HG03565 (cell line): Measurements from ENCODE around the gene CDC14B.
"Not testable (repeated sequence)": the region's sequence is repeated elsewhere in the genome, so short reads cannot be mapped to it uniquely, and the experiment has no call there.

Experiments
- ATAC-seq: cut with Tn5 transposase; IDR thresholded peaks from one replicate; pipeline ENCODE4 v1.9.1; 2021; ENCODE audit warnings: mild to moderate bottlenecking, moderate library complexity; ENCODE audit not compliant: unreplicated experiment

CDC14B gene

DNA sequence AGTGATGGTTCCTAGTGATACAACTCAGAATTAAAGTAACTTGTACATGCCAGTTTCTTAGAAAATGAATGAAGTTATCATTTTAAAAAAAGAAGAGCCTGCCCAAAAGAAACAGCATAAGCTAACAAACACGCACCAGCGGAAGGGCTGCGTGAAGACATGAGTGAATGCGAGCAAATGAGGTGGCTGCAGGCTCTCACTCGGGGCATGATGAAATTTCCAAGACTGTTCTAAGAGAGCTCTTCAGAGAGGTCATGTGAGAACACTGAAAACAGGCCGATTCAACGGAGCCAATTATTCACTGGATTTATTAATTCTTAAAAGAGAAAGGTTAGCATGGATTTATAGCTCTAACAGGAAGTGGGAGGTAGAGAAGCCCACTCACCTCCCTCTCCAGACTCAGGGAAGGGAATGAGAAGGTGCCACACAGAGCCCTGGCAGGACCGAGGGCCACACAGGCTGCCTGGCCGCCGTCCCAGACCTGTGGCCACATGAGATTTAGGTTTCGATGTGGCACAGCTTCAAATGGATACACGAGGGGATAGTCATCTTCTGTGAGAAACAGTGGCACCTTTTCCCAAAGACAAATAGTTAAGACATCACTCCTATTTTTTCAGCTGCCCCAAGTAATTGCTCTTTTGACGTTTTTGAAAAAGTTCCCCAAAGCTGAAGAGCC, 114.2 kb downstream of the CDC14B start:
- no peak for ATAC-seq

DNA sequence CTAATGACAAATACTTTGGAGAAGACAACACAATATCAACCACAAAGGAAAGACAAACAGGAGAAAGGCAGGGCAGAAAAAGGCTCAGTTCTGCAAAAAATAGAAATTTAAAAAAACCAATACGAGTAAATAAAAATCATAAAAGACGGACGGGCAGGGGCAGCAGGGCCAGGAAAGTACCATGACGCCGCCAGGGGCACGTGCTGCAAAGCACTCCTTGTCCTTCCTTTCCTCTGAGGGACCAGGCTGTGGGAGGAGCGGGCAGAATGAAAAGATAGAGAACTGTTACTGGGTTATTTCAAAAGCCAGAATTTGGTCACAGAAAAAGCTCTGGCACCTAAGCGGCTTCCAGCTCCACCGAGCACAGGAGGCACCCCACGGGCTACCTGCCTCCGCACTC, 115.7 kb downstream of the CDC14B start:
- ATAC-seq: no peak

DNA sequence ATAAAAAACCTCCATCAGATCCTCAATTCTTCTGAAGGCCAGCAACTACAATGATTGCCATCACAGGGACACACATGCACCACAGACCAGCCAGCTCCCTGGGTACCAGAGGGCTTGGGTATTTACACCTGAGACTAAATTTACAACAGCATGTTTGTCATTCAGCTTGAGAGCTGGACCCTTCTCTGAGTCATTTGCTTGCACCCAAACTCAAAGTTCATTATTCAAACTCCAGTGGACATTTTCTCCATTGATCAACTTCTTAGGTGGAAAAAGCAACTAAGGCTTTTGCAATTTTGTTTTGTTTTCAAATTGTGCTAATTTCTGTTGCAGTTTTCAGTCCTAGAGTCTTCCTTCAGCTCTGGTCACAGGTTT, 116.3 kb downstream of the CDC14B start:
- not testable (repeated sequence) for ATAC-seq

DNA sequence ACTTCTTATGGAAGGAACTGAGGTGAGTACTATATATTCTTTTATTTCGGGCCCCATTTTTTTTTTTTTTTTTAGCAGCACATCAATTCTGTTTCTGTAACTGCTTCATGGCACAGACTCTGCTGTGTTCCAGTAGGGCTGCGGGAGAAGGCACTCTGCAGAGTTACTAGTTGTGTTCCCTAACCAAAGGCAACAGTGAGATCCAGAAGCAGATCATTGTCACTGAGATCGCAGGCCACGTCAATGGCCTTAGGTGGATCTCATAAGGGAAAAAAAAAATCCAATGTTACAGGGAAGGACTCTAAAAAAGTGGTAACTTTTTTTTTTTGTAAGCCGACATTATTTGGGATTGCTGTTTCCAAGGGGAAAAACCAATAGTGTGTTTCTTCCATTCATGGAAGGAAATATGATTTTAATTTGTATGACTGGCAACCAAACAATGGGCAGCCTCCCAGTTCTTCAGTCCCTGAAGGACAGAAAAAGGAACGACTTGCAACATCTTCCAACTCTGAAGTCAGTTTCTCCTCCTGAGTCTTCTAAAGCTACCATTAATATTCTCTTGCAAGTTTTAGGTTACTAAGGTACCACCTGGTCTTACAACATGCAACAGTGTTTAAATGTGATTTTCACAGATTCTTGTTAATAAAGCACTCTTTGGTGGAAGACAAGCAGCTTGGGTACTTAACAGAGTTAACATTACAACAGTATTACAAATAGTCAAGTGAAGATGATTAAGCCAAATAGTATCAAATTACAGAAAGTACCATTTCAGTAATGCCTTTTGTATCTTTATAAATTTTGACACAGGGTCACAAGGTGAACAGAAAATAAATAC, 116.9 kb downstream of the CDC14B start:
- no peak for ATAC-seq

DNA sequence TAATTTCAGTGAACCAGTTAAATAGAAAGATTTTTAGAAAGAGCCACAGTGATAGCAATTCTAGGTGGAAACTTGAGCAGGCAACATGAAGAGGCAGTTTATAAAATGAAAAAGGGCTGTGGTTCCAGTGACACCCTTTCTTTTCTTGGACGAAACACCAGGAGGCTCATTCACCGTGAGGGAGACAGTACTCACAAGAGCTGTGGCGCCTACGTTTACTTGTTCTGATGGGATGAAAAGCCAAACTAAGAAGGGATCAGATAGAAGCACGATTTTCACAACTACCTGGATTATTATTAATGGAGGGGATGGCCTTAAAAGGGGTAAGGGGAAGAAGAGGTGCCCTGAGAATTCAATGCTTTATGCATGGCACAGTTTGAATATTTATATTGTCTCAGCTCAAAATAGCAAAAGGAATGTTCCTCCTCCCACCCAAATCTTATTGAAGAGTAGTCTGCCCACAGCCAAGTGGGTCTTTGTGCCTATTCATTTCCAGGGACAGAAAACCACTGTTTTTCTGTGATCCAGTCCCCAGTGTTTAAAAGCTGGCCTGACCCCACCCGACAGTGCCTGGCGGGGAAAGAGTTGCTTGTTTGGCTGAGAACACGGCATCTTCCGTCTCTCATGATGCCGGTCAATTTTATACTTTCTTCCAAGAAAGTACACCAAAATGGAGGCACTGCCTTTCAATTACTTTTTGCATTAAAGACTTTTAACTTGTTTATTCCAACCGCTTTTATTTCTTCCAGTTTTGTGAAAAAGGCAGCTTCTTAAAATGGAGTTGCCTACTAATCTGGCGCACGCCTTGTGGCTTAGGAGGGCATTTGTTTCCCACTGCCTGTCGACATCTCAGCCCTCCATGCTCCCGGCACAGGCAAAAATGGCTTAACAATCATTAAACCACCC, 117.8 kb downstream of the CDC14B start:
- no peak for ATAC-seq

DNA sequence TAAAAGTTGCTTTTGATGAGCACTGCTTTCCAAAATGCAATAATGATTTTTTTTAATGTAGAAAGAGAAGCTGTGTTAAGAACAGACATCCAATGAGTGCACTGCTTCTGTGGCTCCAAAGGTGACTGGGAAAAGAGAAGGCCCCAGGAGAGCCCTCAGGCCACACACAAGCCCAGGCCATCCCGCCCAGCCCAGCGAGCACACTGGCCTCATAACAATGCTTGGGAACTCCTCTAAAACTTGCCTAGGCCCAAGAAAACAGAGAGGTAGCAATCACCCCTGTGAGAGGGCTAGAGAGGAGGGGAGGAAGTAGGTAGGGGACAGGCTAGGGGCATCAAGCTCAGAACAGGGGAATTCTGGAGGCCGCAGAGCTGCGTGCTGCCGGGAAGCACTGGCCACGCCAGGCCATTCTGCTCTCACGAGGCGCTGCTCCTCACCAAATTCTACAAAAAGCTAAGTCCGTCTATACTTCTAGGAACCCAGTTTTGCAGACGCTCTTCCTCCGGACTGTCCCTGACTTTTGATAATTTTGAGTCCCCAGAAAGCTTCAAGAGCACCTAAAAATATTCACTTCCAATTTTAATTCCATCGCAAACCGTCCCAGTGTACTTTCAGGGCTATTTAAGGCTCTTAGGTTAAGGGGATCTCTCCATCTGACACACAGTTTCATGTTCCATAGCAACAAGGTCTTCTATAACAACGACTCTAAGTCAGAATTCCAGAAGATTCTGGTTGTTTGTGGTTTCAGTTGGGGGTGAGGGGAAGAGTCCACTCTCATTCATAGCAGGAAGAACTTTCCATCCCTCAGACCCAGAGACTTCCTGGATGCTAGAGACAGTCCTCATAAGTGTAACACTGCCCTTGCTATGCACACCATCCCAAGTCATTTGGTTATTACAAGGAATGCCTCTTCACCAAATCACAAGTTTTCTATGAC, 118.7 kb downstream of the CDC14B start:
- no peak for ATAC-seq

DNA sequence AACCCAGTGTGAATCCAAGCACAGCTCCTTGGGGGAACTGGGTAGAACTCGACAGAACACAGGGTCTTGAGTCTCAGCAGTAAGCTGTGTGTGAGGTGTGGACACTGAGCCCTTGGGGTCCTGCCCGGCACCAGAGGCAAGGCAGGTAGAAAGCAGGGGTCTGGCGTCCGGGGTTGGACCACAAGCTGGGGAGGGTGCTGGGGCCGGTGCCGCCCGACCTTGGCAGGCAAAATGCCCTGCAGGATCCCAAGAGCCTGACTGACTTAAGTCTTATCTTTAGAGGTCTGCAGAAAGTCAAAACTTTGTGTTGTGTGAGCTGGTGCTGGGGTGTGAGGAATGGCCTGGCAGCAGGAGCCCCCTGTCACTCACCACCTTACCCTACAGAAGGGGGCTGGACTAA, 120.4 kb downstream of the CDC14B start:
- ATAC-seq: no peak

DNA sequence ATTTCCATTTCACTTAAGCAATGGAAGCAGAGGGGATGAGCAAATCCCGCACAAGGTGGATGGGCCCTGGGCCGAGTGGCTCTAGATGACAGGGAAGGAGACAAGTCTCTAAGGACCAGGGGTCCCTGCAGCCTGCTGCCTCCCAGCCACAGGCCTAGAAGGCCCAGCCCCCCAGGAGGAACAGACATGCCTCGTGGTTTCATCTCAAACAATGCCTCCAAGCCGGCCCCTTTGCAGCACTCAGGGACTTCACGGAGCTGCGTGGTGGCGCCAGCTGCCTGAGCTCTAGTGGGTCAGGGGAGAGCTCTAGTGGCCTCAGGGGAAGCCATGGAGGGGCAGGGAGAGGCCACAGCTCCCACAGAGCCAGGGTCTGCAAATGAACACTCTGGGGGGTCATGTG, 120.8 kb downstream of the CDC14B start:
- ATAC-seq: no peak

DNA sequence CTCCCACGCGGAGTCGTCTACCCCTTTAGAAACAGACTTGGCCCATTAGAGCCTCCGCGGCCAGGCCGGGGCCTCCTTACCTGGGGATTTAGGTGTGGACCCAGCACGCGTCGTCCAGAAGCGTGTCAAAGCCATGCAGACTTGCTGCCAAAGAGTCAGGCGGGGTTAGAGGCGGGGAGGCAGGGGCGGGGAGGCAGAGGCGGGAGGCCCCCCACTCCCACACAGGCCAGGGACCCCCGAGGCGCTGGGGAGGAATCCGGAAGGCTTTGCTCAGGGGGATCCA, 122.6 kb downstream of the CDC14B start:
- no peak for ATAC-seq

DNA sequence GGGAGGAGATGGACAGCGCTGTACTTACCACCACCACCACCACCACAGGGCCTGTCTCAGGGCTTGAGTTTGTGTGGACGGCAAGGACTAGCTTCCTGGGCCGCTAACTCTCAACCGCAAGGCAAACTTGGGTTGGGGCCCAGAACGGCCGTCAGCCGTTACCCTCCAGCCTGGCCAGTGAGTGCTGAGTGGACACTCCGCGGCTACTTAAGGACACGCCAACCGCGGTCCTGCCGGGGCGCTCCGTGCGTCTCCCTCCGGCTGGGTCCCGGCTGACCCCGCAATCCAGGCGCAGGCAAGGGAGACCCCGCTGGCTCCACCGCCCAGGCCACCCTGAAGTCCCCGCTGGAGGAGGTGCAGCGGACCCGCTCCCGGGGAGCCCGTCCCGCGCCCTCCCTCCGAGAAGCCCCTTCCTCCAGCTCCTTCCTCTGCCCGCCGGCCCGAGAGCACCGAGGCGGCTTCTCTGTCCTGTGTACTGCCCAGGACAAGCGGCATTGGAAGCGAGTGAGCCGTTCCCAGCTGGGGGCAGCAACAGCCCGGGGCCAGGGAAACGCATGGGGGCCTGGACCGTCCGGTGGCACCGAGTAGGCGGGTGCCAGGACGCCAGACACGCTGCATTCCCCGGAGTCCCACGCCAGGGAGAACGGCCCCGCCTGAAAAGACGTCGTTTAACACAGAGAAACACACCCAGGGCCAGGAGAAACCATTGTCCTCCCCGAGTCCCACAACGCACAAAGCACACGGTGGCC, 123.1 kb downstream of the CDC14B start:
- no peak for ATAC-seq

DNA sequence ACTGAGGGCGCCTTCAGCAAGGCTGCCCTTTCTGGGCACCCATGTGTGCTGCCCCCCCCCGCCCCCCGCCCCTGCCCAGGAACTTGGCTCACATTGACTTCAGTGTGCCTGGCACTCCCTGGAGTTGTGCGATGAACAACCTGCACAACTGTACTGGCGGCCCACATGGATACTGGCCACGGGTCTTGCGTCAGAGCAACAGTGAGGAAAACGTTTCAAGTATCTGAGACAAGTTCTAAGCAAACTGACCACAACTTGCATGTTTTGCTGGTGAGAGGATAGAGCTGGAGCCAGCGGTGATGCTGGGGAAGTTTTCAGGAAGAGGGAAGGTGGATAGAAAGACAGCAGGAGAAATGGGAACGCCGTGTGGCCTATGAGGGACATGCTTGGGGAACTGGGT, 124.3 kb downstream of the CDC14B start:
- ATAC-seq: no peak

DNA sequence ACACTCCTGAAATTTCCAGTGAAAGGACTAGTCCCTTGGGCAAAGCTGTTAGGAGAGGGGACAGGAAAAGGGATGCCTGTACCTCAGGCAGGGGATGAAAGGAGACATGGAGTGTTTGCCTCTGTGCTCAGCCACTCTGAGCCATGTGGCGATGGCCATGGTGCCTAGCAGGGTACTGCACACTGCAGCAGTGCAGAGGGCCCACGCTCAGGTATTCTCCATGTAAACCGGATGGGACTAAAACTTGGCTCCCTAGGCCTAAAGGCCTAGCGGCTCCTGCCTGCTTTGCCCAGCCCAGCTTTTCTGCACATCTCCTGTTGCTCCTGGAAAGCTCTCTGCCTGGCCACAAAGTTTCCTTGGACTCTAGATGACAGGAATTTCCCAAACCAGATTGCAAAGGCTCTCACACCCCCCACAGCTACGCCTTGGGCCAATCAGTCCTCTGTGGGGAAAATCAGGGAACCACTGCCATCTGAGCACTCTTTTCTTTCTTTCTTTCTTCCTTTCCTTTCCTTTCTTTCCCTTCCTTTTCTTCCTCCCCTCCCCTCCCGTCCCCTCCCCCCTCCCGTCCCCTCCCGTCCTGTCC, 125.3 kb downstream of the CDC14B start:
- no peak for ATAC-seq

DNA sequence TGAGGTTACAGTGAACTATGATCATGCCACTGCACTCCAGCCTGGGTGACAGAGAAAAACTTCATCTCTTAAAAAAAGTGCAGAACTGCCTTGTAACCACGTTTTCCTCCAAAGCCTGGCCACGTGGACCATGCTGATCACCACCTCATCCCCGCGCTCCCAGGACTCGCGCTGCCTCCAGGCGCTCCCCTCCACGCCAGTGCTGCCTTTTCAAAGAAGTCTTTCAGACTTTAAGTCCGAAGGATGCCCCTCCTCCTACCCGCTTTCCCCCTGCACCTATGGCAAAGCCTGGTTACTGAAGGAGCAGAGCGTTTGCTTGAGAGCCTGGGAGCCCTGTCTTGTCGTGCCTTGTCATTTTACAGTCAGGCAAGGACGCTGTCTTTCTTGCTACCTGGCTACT, 125.9 kb downstream of the CDC14B start:
- ATAC-seq: no peak

DNA sequence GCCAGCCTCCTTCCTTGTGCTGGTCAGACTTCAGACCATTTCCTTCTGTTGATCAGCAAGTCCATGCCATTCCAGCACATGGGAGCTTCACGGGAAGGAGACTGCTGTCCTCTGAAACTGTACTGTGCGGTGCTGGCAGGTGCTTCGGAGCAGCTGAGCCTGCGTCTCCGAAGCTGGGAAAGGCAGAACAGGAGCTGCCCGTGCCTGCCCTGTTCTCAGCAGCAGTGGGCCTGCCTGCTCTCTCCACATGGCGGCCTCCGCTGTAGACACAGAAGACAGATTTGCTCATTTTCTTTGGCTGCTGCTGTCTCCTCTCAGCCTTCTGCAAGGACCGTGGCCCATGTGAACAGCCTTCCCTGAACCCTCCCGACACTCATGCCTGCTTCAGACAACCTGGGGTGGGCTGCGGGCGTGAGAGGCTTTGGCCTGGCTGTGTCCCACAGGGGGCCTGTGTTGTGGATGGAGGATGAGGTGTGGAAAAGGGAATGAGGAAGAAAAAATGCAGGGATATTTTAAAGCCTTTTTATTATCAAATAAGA, 126.6 kb downstream of the CDC14B start:
- ATAC-seq: no peak

DNA sequence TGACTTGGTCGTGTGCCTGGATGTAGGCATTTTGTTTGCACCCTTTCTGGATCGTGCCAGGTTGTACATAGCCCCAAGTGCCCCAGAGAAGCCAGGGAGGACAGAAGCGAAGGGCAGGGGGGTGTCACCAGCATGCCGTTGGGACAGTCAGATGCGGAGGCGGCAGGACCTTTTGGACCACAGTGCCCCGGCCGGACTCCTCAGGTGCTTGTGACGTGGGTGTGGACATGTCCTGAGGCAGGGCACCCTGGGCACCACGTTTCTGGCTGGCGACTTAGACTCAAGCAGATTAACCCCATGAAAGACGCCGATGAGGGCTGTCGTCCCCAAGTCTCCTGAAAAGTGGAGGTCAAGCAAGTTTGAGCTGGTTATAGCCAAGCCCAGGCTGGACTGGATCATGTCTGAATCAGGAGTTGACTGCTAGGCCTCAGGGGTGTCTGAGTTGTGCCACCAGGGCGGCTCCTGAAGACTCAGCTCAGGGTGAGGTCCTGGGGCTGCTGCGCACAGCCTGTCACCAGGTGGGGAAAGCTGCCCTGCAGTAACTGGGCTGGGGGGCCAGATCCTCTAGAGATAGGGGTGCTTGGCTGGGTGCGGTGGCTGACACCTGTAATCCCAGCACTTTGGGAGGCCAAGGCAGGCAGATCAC, 127.6 kb downstream of the CDC14B start:
- no peak for ATAC-seq

DNA sequence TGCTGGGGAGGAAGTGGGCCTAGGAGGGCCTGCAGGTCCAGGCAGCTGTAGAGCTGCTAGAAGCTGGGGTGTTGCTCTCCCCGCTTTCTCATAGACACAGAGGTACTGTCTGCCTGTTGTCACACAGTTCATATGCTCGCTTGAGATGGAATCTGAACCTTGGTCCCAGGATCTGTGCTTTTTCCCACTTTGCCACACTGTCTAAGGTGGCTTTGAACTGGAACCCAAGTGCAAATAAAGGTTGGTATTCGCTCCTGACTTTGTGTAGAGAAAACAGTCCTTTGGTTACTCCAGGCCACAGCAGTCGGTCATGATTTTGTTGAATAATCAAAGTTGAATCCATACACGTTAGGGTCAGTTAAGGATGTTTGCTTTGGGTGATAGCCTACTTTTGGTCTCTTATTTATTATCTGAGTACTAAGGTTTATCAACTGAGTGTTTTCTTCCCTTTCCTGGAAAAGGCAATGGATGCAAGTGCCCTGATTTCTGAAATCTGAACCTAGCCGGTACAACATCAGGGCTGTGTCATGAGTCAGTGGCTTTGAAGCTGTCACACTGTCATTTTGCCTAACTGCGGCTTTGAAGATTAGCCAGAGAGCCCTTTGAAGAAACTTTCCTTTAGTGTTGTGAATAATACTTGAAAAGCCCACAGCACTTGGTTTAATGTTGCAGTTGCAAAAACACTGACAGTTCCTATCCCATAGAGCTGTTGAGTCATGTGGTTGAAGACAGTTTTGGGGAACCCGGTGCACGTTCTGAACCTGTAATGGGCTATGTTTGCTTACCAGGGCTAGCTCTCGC, 128.4 kb downstream of the CDC14B start:
- ATAC-seq: no peak

DNA sequence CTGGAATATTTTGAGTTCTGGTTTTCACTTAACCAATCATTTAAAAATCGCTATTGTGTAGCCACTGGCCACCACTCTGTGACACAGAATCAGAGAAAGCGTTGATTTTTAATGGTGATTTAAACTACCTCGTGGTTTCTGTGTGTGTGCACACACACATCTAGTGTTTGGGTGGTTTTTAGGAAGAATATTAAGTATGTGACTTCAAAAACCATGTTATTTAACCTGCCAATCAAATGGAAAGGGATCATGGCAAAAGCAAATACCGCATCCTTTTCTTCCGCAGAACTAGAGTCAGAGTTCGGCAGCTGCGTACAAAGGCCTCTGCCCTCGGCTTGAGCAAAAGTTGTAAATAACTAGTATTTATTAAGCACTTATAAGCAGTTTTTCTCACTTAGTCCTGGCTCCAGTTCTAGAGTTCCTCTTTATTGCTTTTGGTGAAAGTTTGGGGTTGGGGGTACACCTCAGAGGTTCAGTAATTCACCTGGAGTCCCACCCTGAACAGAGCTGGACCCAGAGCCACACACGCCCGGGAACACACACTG, 129.0 kb downstream of the CDC14B start:
- ATAC-seq: no peak

DNA sequence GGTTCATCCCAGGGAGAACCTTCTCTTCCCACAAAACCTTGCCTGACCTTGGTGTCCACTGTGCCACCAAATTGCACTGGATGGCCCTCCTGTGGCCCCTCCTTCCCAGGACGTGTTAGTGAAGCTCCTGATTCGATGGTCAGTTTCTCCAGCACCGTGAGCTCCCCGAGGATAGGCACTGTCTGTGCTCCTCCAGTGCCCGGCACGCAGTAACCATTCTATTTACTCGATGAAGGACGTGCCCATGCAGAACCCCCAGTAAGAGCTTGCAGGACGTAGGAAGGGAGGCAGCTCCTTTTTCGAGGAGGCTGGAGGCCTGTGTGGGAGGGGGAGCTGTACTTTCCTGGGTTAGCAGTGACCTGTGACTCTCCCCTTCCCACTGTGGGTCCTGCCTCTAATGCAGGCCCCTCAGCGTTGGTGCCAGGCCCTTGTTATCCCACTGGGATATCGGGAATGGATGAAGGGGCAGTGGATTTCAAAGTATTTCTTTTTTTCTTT, 130.1 kb downstream of the CDC14B start:
- no peak for ATAC-seq
